ENCODE results near the gene FBXL16.

DNA sequence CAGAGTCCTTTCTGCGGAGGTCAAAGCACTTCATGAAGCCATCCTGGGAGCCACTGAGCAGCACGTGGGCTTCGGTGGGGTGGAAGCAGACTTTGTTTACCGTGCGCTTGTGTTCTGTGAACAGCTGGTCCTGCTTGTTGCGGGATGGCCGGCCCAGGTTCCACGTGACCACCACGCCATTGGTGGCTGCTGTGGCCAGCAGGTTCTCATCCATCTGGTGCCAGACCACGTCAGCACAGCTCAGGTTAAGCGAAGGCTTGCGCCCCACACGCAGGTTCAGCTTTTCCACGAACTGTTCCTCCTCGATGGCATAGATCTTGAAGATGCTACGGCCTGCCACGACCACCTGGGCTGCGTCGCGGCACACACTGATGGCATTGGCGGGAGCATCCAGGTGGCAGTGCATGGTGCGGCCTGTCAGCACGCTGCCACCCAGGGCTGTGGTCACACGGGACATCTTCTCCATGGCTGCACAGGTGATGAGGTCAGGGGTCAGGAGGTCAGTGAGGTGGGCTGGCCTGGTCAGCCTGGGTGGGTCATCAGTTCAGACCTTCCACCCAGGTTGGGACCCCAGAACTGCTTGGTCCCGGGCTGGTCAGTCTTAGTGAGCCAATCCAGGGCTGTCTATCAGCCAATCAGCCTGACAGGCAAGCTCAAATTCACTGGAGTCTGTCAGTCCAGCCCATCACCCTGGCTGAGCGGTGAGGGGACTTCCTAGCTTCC is 16.3 kb downstream of the FBXL16 start:
- TF ChIP-seq, protein P1, sequence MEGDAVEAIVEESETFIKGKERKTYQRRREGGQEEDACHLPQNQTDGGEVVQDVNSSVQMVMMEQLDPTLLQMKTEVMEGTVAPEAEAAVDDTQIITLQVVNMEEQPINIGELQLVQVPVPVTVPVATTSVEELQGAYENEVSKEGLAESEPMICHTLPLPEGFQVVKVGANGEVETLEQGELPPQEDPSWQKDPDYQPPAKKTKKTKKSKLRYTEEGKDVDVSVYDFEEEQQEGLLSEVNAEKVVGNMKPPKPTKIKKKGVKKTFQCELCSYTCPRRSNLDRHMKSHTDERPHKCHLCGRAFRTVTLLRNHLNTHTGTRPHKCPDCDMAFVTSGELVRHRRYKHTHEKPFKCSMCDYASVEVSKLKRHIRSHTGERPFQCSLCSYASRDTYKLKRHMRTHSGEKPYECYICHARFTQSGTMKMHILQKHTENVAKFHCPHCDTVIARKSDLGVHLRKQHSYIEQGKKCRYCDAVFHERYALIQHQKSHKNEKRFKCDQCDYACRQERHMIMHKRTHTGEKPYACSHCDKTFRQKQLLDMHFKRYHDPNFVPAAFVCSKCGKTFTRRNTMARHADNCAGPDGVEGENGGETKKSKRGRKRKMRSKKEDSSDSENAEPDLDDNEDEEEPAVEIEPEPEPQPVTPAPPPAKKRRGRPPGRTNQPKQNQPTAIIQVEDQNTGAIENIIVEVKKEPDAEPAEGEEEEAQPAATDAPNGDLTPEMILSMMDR (optimal IDR thresholded peaks at IDR 0.05 in 1 of 3, IDR thresholded peaks at IDR 0.05 in 1 of 3, conservative IDR thresholded peaks at IDR 0.05 in 1 of 3; ENCODE audit: extremely low read depth in 1 of 3, insufficient read depth in 2 of 3, low read length in 3 of 3) = no peak
- TF ChIP-seq EZH2 (IDR thresholded peaks at IDR 0.05; ENCODE audit: low read length) = no peak

All from keratinocyte (primary cell).